PFSK-1 (cell line): ENCODE measurements around the gene TSPAN18.

Experiments
- FOXP2 ChIP-seq: optimal IDR thresholded peaks from 2 replicates; pipeline ENCODE3; 2011; ENCODE audit warnings: borderline replicate concordance, control low read depth, inconsistent platforms; ENCODE audit not compliant: insufficient read depth; ENCODE audit errors: extremely low read length, extremely low read depth
- POLR2AphosphoS5 ChIP-seq: IDR thresholded peaks from 2 replicates; pipeline ENCODE4 v1.6.1; 2012; ENCODE audit warnings: low read depth, mild to moderate bottlenecking, control low read depth, low read length, moderate library complexity
- REST ChIP-seq, 2 experiments: IDR thresholded peaks; 2 replicates each; pipeline versions ENCODE4 v1.6.1 to v1.8.0; 2011 to 2012; ENCODE audit warnings: low read depth in 2 of 2, low read length in 2 of 2, control low read depth in 1 of 2, inconsistent platforms in 1 of 2, mild to moderate bottlenecking in 1 of 2, moderate library complexity in 1 of 2; ENCODE audit not compliant: insufficient read depth in 1 of 2
- SIN3A ChIP-seq: IDR thresholded peaks from 2 replicates; pipeline ENCODE4 v1.6.1; 2012; ENCODE audit warnings: mild to moderate bottlenecking, low read length, moderate library complexity, borderline replicate concordance; ENCODE audit not compliant: insufficient read depth
- TAF1 ChIP-seq: IDR thresholded peaks from 2 replicates; pipeline ENCODE4 v1.6.1; 2012; ENCODE audit warnings: low read length, control low read depth, borderline replicate concordance; ENCODE audit not compliant: insufficient read depth

DNA sequence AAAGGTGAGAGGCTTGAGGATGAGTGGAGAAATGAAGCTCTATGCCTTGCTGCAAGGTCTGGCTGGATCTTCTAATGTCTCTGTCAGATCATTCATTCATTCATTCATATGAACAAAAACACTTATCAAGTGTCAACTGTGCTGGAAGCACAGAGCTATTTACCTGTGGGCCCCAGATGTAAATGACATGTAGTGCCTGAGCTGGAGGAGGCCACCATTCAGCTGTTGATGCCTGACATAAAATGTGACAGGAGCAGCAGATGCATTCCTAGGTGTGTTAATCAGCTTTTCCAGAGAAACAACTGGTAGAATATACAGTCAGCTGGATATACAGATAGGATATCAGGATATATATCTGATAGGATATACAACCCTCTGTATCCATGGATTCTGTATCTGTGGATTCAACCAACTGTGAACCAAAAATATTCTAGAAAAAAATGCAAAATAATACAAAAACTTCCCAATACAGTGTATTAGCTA, 44.5 kb downstream of the TSPAN18 start:
- TF ChIP-seq REST (IDR thresholded peaks at IDR 0.05; ENCODE audit: insufficient read depth in 1 of 2, low read depth in 2 of 2, low read length in 2 of 2), result no peak
- no peak for TF ChIP-seq TAF1
- no peak for TF ChIP-seq POLR2AphosphoS5
- TF ChIP-seq SIN3A, result no peak
- no peak for TF ChIP-seq FOXP2
